GM10847 (cell line): ENCODE results near the gene ATP2B2.

ENCODE experiments used
- POLR2A ChIP-seq: IDR thresholded peaks from 2 replicates; pipeline ENCODE4 v1.6.1; 2011; ENCODE audit not compliant: insufficient read length; ENCODE audit errors: extremely low read depth

The ATP2B2 gene

DNA sequence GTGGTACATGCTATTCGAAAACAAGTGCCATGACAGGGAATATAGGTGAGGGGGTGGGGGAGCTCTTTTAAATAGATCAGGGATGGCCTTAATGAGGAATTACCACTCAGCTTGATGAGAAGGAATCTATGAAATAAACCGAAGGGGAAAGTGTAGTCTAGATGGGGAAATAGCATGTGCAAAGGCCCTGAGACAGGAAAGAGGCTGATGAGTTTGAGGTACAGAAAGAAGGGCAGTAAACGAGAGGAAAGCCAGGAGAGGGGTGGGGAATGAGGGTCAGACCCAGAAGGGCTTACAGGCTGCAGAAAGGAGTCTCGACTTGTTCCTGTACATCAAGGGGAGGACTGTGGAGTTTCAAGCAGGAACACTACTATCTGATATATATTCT is 12.2 kb downstream of the ATP2B2 start:
- no peak for TF ChIP-seq POLR2A

- TF ChIP-seq POLR2A: no peak
Measured at GRCh38 chr3:10492364-10493201, 12.8 kb downstream of the ATP2B2 start.

DNA sequence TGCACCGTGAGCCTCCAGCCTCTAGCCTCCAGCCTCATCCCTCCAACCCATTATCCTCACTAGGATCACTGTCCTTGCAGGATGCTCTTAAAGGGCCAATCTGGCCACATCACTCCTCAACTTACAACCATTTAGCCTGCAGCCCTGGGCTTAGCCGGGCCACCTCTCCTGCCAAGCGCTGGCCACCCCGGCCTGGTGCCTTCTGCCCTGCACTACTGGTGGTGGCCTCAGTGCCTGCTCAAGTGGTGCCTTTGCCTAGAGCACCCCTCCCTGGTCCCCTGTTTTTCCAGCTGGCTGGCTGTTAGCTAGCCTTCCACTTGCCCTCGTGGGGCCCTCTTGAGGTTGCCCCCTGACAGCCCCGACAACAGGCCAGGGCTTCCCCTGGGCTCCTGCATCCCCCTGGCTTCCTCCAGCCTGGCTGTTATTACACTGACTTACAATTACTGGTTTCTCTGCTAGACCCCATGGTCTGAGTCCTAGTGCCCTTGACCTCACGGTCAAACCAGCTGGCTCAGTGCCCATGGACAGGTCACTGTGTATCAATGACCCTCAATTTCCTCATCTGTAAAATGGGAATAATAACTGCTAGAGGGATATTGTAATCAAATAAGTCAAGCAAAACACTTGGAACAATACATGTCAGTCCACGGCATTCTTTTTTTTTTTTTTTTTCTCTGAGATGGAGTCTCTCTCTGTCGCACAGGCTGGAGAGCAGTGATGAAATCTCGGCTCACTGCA is 15.5 kb downstream of the ATP2B2 start:
- TF ChIP-seq POLR2A: no peak

GRCh38 chr3:10487988-10488633 is 17.3 kb downstream of the ATP2B2 start:
- TF ChIP-seq POLR2A: no peak

GRCh38 chr3:10485806-10486205 is 19.6 kb downstream of the ATP2B2 start:
- TF ChIP-seq POLR2A: no peak

GRCh38 chr3:10485380-10485779 is 20.0 kb downstream of the ATP2B2 start:
- TF ChIP-seq POLR2A: no peak

DNA sequence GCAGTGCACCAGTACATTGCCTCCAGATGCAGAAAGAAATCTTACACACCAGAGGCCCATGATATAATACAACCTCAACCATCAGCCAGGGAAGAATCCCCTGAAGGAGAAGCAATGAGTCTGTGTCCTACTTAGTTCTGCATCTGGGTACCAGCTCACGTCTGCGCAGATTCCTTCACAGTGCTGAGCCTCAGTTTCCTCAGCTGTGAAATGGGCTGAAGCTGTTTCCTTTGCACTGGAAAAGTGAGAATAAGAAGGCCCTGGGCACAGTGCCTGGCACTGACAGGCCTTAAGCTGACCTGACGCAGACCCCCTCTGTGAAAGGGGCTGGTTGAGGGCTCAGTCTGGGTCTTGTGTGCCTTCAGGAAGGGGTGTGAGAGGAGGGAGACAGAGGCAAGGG is 20.7 kb downstream of the ATP2B2 start:
- no peak for TF ChIP-seq POLR2A

GRCh38 chr3:10483686-10484345 is 21.6 kb downstream of the ATP2B2 start:
- TF ChIP-seq POLR2A: no peak

GRCh38 chr3:10483364-10483675 is 22.1 kb downstream of the ATP2B2 start:
- TF ChIP-seq POLR2A: no peak

DNA sequence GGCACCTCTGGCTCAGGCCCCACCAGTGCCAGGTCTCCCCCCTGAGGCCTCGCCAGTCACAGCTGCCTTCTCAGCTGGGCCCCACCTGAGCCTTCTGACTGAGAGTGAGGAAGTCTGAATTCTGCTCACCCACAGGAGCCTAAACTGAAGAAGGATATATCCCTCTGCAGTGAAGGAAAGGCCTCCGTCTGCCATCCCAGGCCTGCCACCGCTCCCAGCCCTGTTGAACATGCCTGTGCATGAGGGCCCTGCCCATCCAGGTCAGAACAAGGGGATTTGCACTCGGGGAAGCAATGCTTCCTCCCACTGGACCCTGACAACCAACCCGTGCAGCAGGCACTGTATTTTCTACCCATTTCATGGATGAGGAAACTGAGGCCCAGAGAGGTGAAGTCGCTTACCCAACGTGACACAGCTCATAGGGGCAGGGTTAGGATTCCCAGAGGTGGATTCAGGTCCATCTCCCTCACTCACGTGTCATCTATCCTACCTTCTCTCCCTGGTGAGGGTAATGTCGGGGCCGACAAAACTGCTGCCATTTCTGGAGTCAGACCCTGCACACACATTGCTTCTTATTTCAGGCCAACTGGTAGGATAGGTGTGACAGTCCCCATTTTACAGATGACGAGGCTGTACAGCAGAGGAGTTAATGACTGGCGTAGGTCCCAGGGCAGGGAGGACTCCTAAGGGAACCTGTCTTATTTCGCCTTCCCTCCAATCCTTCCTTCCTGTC is 22.6 kb downstream of the ATP2B2 start:
- no peak for TF ChIP-seq POLR2A

DNA sequence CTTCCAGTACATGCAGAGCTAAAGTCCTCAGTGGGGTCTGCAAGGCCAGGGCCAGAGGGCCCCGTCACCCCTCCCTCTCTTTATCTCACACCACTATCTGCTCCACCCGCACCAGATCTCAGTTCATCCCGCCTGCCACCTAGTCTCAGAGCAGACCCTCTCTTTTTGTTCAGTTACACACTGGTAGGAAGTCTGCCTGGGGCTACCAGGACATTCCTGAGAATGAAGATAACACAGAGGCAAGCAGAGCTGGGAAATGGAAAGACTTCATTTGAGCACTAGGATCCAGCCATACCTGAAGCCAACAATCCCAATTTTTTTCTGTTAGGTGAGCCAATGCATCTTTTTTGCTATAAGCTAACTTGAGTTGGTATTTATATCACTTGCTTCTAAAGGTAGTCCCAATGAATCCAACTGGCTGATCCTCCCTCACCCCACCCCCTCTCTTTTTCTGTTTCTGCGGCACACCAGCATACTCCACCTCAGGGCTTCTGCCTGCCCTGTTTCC is 24.5 kb downstream of the ATP2B2 start:
- TF ChIP-seq POLR2A: no peak

GRCh38 chr3:10479311-10479710 is 26.1 kb downstream of the ATP2B2 start:
- no peak for TF ChIP-seq POLR2A

GRCh38 chr3:10475983-10476382 is 29.4 kb downstream of the ATP2B2 start:
- TF ChIP-seq POLR2A: no peak

DNA sequence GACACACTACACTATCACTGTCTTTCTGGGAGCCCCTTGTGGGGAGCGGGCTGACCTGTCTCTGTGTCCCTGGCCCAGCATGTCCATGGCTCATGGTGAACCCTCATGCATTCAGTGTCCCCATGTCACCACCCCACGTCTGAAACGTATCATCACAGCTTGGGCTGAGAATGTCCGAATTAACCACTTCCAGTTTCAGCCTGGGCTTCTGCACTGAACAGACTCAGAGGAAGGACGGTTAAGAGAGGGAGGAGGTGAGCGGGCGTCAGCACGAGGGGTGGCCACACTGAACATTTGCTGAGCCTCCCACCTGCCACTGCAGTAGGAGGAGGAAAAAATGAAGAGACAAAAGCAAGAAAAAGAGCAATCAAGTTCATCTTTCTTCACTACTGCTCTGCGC is 30.5 kb downstream of the ATP2B2 start:
- no peak for TF ChIP-seq POLR2A

GRCh38 chr3:10474275-10474646 is 31.1 kb downstream of the ATP2B2 start:
- TF ChIP-seq POLR2A: no peak
